ENCODE results near the gene CCL22.

GRCh38 chr16:57391300-57391699 lies 32.7 kb downstream of the CCL22 start:
- TF ChIP-seq CTCF (IDR thresholded peaks at IDR 0.05; ENCODE audit: poor library complexity) (no peak), EZH2 (IDR thresholded peaks at IDR 0.05; ENCODE audit: borderline replicate concordance) (no peak), EZH2phosphoT487 (IDR thresholded peaks at IDR 0.05; ENCODE audit: low read depth, severe bottlenecking, unreplicated experiment) (no peak)
